HEK293 (cell line): ENCODE data around the gene OTUB2.

Experiments used
- CTCF ChIA-PET: fragments of 350-600 bp; formaldehyde crosslinking; extraction: SDS; loops from one replicate; lab custom pipeline; 2021; ENCODE audit warnings: antibody characterized with exemption; lab: Yijun Ruan, JAX
- POLR2A ChIA-PET: fragments of 300-600 bp; formaldehyde crosslinking; extraction: SDS; loops from one replicate; lab custom pipeline; 2020; ENCODE audit warnings: antibody characterized with exemption, inconsistent platforms; lab: Yijun Ruan, JAX
- H3K27ac ChIP-seq: fragments of 200-500 bp; sonication (Bioruptor generic); 2 replicates; pipeline ENCODE4 v1.5.1; 2014; ENCODE audit warnings: low read depth, low read length, control low read depth, inconsistent platforms; ENCODE audit errors: extremely low read depth
- H3K36me3 ChIP-seq, 2 experiments: fragments of 200-500 bp in 1 of 2; sonication (Bioruptor generic) in 1 of 2; 1 replicate in 1 of 2; 2 replicates in 1 of 2; pipeline ENCODE4 v1.5.1; 2014 to 2017; ENCODE audit warnings: inconsistent platforms in 2 of 2, low read length in 2 of 2; ENCODE audit not compliant: control insufficient read depth in 2 of 2, insufficient read depth in 1 of 2
- H3K4me1 ChIP-seq: fragments of 200-500 bp; sonication (Bioruptor generic); 2 replicates; pipeline ENCODE4 v1.5.1; 2014; ENCODE audit warnings: mild to moderate bottlenecking, low read length, inconsistent platforms; ENCODE audit not compliant: control insufficient read depth, insufficient read depth
- H3K4me3 ChIP-seq: 2 replicates; pipeline ENCODE4 v1.5.1; 2011; ENCODE audit warnings: low read depth, mild to moderate bottlenecking, control low read depth, low read length, moderate library complexity
- H3K9me3 ChIP-seq: fragments of 200-500 bp; sonication (Bioruptor generic); 2 replicates; pipeline ENCODE4 v1.5.1; 2014; ENCODE audit warnings: low read depth, low read length, inconsistent platforms; ENCODE audit not compliant: control insufficient read depth, insufficient read depth
- EGR2 ChIP-seq: fragments of 450-650 bp; formaldehyde crosslinking; IDR thresholded peaks from 2 replicates; pipeline ENCODE4 v1.5.1; 2016; ENCODE audit warnings: low read depth, missing biosample characterization, missing genetic modification characterization
- KLF10 ChIP-seq: fragments of 450-650 bp; IDR thresholded peaks from 2 replicates; pipeline ENCODE4 v1.5.1; 2018; ENCODE audit warnings: missing biosample characterization, mild to moderate bottlenecking, missing genetic modification characterization
- PRDM10 ChIP-seq: fragments of 450-650 bp; formaldehyde crosslinking; IDR thresholded peaks from 2 replicates; pipeline ENCODE4 v1.5.1; 2016; ENCODE audit warnings: missing biosample characterization, missing genetic modification characterization
- RBAK ChIP-seq: fragments of 450-650 bp; formaldehyde crosslinking; IDR thresholded peaks from 2 replicates; pipeline ENCODE4 v1.5.1; 2016; ENCODE audit warnings: missing biosample characterization, missing genetic modification characterization
- SETDB1 ChIP-seq: IDR thresholded peaks from one replicate; pipeline ENCODE4 v1.6.1; 2017; ENCODE audit warnings: mild to moderate bottlenecking, low read length, moderate library complexity, mixed read lengths; ENCODE audit not compliant: insufficient read length
- SP7 ChIP-seq: fragments of 450-650 bp; formaldehyde crosslinking; IDR thresholded peaks from 2 replicates; pipeline ENCODE4 v1.5.1; 2016; ENCODE audit warnings: missing biosample characterization, missing genetic modification characterization
- TCF7L2 ChIP-seq: IDR thresholded peaks from 2 replicates; pipeline ENCODE4 v1.6.1; 2011; ENCODE audit warnings: low read depth, mild to moderate bottlenecking, inconsistent platforms, low read length, moderate library complexity, borderline replicate concordance
- TRIM28 ChIP-seq: IDR thresholded peaks from 2 replicates; pipeline ENCODE4 v1.6.1; 2011; ENCODE audit warnings: low read length, control low read depth, borderline replicate concordance
- ZBTB7A ChIP-seq: fragments of 450-650 bp; formaldehyde crosslinking; IDR thresholded peaks from 2 replicates; pipeline ENCODE4 v1.5.1; 2016; ENCODE audit warnings: low read depth, missing biosample characterization, missing genetic modification characterization
- ZEB2 ChIP-seq: fragments of 450-650 bp; formaldehyde crosslinking; IDR thresholded peaks from 2 replicates; pipeline ENCODE4 v1.5.1; 2016; ENCODE audit warnings: missing biosample characterization, missing genetic modification characterization
- ZFHX2 ChIP-seq: fragments of 450-650 bp; formaldehyde crosslinking; conservative IDR thresholded peaks from 2 replicates; pipeline ENCODE4 v1.5.1; 2016; ENCODE audit warnings: missing biosample characterization, missing genetic modification characterization
- ZNF202 ChIP-seq: fragments of 450-650 bp; formaldehyde crosslinking; IDR thresholded peaks from 2 replicates; pipeline ENCODE4 v1.5.1; 2016; ENCODE audit warnings: missing biosample characterization, missing genetic modification characterization, borderline replicate concordance
- ZNF274 ChIP-seq, 2 experiments: fragments of 200-500 bp in 1 of 2; fragments of 450-650 bp in 1 of 2; sonication (Bioruptor generic) in 1 of 2; formaldehyde crosslinking in 1 of 2; IDR thresholded peaks; 2 replicates each; pipeline versions ENCODE4 v1.5.1 to v1.6.1; 2014 to 2016; ENCODE audit warnings: borderline replicate concordance in 1 of 2, inconsistent platforms in 1 of 2, low read length in 1 of 2, missing biosample characterization in 1 of 2, missing genetic modification characterization in 1 of 2
- ZNF335 ChIP-seq: fragments of 450-650 bp; formaldehyde crosslinking; conservative IDR thresholded peaks from 2 replicates; pipeline ENCODE4 v1.5.1; 2016; ENCODE audit warnings: missing biosample characterization, missing genetic modification characterization
- ZNF350 ChIP-seq: fragments of 450-650 bp; formaldehyde crosslinking; IDR thresholded peaks from 2 replicates; pipeline ENCODE4 v1.5.0; 2017; ENCODE audit warnings: missing biosample characterization, mild to moderate bottlenecking, missing genetic modification characterization
- ZNF404 ChIP-seq: fragments of 450-650 bp; formaldehyde crosslinking; IDR thresholded peaks from 2 replicates; pipeline ENCODE4 v1.5.1; 2017; ENCODE audit warnings: missing biosample characterization, missing genetic modification characterization
- ZNF510 ChIP-seq: fragments of 450-650 bp; formaldehyde crosslinking; IDR thresholded peaks from 2 replicates; pipeline ENCODE4 v1.5.1; 2018; ENCODE audit warnings: mild to moderate bottlenecking, missing genetic modification characterization, missing biosample characterization; ENCODE audit not compliant: insufficient replicate concordance
- ZSCAN23 ChIP-seq: fragments of 450-650 bp; formaldehyde crosslinking; IDR thresholded peaks from 2 replicates; pipeline ENCODE4 v1.5.1; 2016; ENCODE audit warnings: missing biosample characterization, missing genetic modification characterization
- TF ChIP-seq, protein P1 (sequence below): fragments of 450-650 bp; formaldehyde crosslinking; IDR thresholded peaks from 2 replicates; pipeline ENCODE4 v1.5.1; 2016; ENCODE audit warnings: missing biosample characterization, missing genetic modification characterization, borderline replicate concordance

OTUB2 gene

GRCh38 chr14:94021001-94021400 is 5.1 kb upstream of the OTUB2 start:
- ChIA-PET CTCF (interaction anchor here (0.7 to 4.4 kb wide), 6 partner anchors 8 to 160 kb away, joined by 3 to 17 read pairs (median 6); no protein-coding TSS in a partner anchor), POLR2A (interaction anchor here (0.6 kb wide), 1 partner anchor 590 kb away, joined by 3 read pairs; the partner anchor contains the start of gene UNC79)
- Histone ChIP-seq H3K9me3 (no peaks in the 10 kb centered on the region), H3K4me3 (no peak overlapping the region), H3K4me1 (no peaks in the 10 kb centered on the region), H3K27ac (no peak overlapping the region), H3K36me3 (no peaks in the 10 kb centered on the region)
- TF ChIP-seq TCF7L2 (no peak), ZNF510 (no peak), ZSCAN23 (no peak), ZNF335 (tag by site-specific recombination) (no peak), SP7 (tag by site-specific recombination) (peak; percentile 61), ZBTB7A (tag by site-specific recombination) (no peak), RBAK (0 out of 2 replicates have a peak, but pooled peaks have one; percentile 22), ZNF274 (IDR thresholded peaks at IDR 0.05; ENCODE audit: low read length) (no peak), ZNF274 (tag by site-specific recombination; IDR thresholded peaks at IDR 0.05; ENCODE audit: borderline replicate concordance) (no peak), ZNF404 (tag by site-specific recombination) (no peak), TRIM28 (no peak), KLF10 (tag by site-specific recombination) (no peak)

DNA sequence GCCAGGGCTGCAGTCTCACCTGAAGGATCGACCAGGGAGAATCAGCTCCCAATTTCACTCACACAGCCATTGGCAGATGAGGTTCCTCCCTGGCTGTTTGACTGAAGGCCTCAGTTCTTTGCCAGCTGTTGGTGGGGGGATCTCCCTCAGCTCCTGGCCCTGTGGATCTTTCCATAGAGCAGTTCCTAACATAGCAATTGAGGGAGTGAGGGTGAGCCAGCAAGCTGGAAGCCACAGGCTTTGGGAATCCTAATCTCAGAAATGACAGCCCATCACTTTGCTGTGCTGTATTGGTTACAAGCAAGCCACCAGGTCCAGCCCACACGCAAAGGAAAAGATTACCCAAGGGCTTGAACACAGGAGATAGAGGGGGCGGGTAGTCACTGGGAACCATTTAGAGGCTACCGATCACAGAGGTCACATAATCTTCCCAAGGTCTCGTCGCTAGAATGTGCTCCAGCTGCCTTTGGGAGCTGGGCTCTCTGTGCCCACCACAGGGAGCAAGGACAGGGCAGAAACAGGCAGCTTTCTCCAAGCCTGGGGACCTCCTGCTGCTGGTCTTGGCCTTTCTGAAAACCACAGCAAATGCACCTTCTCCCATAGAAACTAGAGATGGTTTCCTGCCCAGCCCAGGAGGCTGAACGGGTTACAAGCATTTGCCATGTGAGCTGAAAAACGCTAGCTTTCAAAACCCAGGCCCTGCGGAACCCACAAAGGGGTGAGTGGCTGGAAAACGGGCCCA is 4.6 kb upstream of the OTUB2 start:
- no peaks in the 10 kb centered on the region for H3K4me1 ChIP-seq
- H3K27ac ChIP-seq, result no peak overlapping the region
- POLR2A ChIA-PET, result interaction anchor here (0.6 kb wide), 1 partner anchor 591 kb away, joined by 3 read pairs; the partner anchor contains the start of gene UNC79
- no peak overlapping the region for H3K4me3 ChIP-seq
- CTCF ChIA-PET, result interaction anchor here (0.7 to 4.4 kb wide), 6 partner anchors 8 to 159 kb away, joined by 3 to 17 read pairs (median 6); no protein-coding TSS in a partner anchor
- TF ChIP-seq SETDB1, result no peak
- TF ChIP-seq, protein P1, sequence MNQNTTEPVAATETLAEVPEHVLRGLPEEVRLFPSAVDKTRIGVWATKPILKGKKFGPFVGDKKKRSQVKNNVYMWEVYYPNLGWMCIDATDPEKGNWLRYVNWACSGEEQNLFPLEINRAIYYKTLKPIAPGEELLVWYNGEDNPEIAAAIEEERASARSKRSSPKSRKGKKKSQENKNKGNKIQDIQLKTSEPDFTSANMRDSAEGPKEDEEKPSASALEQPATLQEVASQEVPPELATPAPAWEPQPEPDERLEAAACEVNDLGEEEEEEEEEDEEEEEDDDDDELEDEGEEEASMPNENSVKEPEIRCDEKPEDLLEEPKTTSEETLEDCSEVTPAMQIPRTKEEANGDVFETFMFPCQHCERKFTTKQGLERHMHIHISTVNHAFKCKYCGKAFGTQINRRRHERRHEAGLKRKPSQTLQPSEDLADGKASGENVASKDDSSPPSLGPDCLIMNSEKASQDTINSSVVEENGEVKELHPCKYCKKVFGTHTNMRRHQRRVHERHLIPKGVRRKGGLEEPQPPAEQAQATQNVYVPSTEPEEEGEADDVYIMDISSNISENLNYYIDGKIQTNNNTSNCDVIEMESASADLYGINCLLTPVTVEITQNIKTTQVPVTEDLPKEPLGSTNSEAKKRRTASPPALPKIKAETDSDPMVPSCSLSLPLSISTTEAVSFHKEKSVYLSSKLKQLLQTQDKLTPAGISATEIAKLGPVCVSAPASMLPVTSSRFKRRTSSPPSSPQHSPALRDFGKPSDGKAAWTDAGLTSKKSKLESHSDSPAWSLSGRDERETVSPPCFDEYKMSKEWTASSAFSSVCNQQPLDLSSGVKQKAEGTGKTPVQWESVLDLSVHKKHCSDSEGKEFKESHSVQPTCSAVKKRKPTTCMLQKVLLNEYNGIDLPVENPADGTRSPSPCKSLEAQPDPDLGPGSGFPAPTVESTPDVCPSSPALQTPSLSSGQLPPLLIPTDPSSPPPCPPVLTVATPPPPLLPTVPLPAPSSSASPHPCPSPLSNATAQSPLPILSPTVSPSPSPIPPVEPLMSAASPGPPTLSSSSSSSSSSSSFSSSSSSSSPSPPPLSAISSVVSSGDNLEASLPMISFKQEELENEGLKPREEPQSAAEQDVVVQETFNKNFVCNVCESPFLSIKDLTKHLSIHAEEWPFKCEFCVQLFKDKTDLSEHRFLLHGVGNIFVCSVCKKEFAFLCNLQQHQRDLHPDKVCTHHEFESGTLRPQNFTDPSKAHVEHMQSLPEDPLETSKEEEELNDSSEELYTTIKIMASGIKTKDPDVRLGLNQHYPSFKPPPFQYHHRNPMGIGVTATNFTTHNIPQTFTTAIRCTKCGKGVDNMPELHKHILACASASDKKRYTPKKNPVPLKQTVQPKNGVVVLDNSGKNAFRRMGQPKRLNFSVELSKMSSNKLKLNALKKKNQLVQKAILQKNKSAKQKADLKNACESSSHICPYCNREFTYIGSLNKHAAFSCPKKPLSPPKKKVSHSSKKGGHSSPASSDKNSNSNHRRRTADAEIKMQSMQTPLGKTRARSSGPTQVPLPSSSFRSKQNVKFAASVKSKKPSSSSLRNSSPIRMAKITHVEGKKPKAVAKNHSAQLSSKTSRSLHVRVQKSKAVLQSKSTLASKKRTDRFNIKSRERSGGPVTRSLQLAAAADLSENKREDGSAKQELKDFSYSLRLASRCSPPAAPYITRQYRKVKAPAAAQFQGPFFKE, result no peak
- TF ChIP-seq ZNF350, result no peak
- TF ChIP-seq EGR2, result peak; percentile 52; the same call in 1 of the 2 replicates
- peak; percentile 67 for TF ChIP-seq ZFHX2 (tag by site-specific recombination)
- peak; percentile 81 for TF ChIP-seq PRDM10 (tag by site-specific recombination)
- TF ChIP-seq ZEB2 (tag by site-specific recombination), result no peak
- no peak for TF ChIP-seq ZNF202 (tag by site-specific recombination)
- TF ChIP-seq, all 188 proteins: peak for 3
- no peaks in the 10 kb centered on the region for H3K36me3 ChIP-seq
- H3K9me3 ChIP-seq, result no peaks in the 10 kb centered on the region
